GM12891 (cell line): ENCODE results near the gene HUWE1.
"Not testable (repeated sequence)": the region's sequence is repeated elsewhere in the genome, so short reads cannot be mapped to it uniquely, and the experiment has no call there.

Source experiments
- DNase-seq: peaks from one replicate; pipeline ENCODE4 v3.0.0; 2011; ENCODE audit warnings: low spot score; ENCODE audit not compliant: insufficient read length
- FAIRE-seq: peaks from 2 replicates; lab custom pipeline; 2011; peaks lifted over from hg19 to GRCh38; lab: Jason Lieb, UNC
- PAX5 ChIP-seq: IDR thresholded peaks from 2 replicates; pipeline ENCODE4 v1.6.1; 2011; ENCODE audit warnings: low read length, moderate library complexity, mild to moderate bottlenecking; ENCODE audit not compliant: insufficient read depth, severe bottlenecking
- POLR2A ChIP-seq: IDR thresholded peaks from 2 replicates; pipeline ENCODE4 v1.6.1; 2011; ENCODE audit warnings: low read depth, low read length, control low read depth
- POLR2AphosphoS5 ChIP-seq: IDR thresholded peaks from 2 replicates; pipeline ENCODE4 v1.6.1; 2011; ENCODE audit warnings: low read depth, low read length, control low read depth
- POU2F2 ChIP-seq: IDR thresholded peaks from 2 replicates; pipeline ENCODE4 v1.6.1; 2011; ENCODE audit warnings: low read depth, mild to moderate bottlenecking, control low read depth, low read length, moderate library complexity
- SPI1 ChIP-seq: IDR thresholded peaks from 2 replicates; pipeline ENCODE4 v1.6.1; 2011; ENCODE audit warnings: low read depth, low read length, control low read depth
- TAF1 ChIP-seq: IDR thresholded peaks from 2 replicates; pipeline ENCODE4 v1.6.1; 2011; ENCODE audit warnings: low read depth, low read length, control low read depth

The HUWE1 gene

DNA sequence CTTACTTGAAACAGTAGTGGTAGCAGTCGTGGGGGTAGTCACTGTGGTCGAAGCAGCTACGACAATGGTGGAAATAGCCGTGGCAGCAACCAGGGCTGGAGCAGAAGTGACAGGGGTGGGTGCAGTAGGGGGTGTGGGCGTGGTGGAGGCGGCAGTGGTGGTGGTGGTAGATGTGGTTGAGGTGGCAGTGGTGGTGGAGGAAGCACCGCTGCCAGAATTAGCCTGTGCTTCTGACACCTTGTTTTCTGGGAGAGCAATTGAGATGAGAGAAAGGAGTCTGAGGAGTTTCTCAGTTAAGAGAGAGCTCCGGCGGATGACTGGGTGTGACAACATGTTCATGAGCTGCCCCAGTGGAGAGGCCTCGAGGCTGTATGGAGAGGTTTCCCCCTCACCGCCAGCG lies 138.9 kb downstream of the HUWE1 start:
- DNase-seq = no peak
- no peak for FAIRE-seq
- TF ChIP-seq POU2F2 (no peak), POLR2A (no peak), POLR2AphosphoS5 (no peak), TAF1 (no peak), SPI1 (no peak), PAX5 (no peak)

DNA sequence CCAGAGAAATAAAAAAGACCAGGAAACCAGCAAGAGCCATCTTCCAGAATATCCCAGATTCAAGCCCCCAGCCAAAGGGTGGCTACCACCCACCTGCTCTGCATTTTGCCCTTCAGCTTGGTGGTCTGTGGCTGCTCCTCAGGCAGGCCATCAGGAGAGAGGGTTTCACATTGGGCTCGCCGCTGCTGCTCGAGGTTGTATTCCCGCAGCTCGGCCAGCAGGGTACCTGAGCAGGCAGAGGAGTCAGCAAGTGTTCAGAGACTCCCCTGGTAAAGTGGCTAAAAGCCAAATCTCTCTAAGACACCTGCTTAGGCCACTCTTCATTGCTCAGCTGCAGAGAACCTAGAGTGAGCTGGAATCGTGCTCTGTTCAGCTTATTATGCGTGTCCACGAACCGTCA lies 141.6 kb downstream of the HUWE1 start:
- no peak for TF ChIP-seq POLR2AphosphoS5
- no peak for TF ChIP-seq POU2F2
- no peak for TF ChIP-seq PAX5
- no peak for TF ChIP-seq TAF1
- no peak for TF ChIP-seq SPI1
- no peak for TF ChIP-seq POLR2A
- FAIRE-seq (no peak), DNase-seq (no peak)

DNA sequence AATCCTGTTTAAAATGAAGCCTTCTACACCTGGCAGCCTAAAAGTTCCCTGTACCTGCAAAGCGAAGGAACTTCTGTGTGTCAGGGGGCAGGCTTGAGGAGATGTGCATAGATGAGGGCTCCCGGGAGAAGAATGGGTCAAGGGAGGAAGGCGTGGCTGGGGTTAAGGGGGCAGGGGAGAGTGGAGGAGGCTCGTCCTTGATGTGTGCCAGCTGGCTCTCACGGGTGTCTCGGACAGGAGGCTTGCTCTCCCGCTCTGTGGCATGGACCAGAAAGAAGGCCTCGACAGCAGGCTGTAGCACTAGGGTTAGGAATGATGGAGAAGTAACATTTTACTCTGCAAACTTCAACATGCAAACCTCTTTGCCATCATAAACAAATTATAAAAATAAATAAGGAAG lies 147.7 kb downstream of the HUWE1 start:
- DNase-seq = no peak
- FAIRE-seq = no peak
- no peak for TF ChIP-seq TAF1

DNA sequence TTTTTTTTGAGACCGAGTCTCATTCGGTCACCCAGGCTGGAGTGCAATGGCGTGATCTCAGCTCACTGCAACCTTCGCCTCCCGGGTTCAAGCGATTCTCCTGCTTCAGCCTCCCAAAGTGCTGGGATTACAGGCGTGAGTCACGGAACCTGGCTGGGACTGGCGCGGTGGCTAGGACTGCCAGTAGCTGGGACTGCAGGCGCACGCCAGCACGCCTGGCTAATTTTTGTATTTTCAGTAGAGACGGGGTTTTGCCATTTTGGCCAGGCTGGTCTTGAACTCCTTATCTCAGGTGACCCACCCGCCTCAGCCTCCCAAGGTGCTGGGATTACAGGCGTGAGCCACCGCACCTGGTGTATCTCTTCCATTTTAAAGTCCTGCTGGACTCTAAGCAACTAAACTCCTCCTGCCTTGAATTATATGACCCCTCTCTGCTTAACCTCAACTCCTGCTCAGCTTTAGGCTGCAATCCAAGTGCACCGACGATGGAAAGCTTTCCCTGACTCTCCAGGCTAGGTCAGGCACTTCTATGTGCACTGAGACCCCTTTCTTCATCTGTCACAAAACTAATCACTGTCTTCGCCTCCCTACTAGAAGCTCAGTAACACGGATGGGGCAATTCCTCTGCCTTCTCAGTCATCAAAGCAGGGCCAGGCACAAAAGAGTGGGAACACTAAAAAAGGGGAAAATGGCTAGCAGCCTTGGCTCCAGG lies 155.1 kb downstream of the HUWE1 start:
- not testable (repeated sequence) for FAIRE-seq, DNase-seq

DNA sequence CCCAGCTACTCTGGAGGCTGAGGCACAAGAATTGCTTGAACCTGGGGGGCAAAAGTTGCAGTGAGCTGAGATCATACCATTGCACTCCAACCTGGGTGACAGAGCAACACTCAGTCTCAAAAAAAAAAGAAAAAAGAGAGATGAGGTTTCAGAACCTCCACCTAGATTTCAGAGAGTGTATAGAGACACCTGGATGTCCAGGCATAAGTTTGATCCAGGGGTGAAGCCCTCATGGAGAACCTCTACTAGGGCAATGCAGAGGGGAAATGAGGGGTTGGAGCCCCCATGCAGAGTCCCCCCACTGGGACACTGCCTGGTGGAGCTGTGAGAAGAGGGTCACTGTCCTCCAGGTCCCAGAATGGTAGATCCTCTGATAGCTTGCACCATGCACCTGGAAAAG lies 159.5 kb downstream of the HUWE1 start:
- no peak for TF ChIP-seq POLR2A
- TF ChIP-seq PAX5 = no peak
- no peak for TF ChIP-seq POU2F2
- TF ChIP-seq POLR2AphosphoS5 = no peak
- no peak for TF ChIP-seq TAF1
- TF ChIP-seq SPI1 = no peak
- no peak for FAIRE-seq
- DNase-seq = no peak

DNA sequence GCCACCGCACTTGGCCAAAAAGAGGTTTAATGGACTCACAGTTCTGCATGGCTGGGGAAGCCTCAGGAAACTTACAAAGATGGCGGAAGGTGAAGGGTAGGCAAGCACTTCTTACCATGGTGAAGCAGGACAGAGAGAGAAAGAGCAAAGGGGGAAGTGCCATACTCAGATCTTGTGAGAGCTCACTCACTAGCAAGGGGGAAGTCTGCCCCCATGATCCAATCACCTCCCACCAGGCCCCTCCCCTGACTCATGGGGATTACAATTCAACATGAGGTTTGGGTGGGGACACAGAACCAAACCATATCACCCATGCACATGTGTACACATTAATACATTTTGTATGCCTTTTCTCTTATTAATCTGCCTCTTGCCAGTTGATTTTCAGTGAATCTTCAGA lies 175.2 kb downstream of the HUWE1 start:
- DNase-seq (no peak), FAIRE-seq (no peak)
- TF ChIP-seq SPI1 (no peak), PAX5 (no peak), TAF1 (no peak), POLR2A (no peak), POLR2AphosphoS5 (no peak), POU2F2 (no peak)

DNA sequence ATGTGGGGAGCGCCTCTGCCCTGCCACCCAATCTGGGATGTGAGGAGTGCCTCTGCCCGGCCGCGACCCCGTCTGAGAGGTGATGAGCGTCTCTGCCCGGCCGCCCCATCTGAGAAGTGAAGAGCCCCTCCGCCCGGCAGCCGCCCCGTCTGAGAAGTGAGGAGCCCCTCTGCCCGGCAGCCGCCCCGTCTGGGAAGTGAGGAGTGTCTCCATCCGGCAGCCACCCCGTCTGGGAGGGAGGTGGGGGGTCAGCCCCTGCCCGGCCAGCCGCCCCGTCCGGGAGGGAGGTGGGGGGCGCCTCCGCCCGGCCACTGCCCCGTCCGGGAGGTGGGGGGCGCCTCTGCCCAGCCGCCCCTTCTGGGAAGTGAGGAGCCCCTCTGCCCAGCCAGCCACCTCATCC lies 182.5 kb downstream of the HUWE1 start:
- FAIRE-seq, DNase-seq: not testable (repeated sequence)

DNA sequence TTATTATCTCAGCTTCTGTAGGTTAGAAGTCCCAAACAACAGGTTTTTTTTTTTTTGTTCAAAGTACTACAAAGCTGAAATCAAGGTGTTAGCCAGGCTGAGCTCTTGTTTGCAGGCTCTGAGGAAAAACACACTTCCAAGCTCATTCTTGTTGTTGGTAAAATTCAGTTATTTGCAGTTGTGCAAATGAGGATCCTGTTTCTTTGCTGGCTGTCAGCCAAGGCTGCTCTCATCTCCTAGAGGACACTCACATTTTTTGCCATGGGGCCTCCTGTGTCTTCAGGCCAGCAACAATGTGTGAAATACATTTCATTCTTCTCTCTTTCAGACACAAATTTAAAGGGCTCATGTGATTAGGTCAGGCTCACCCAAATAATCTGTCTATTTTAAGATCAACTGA lies 192.1 kb downstream of the HUWE1 start:
- FAIRE-seq = no peak
- TF ChIP-seq POU2F2 (no peak), POLR2AphosphoS5 (no peak), POLR2A (no peak), TAF1 (no peak)
- DNase-seq = no peak

DNA sequence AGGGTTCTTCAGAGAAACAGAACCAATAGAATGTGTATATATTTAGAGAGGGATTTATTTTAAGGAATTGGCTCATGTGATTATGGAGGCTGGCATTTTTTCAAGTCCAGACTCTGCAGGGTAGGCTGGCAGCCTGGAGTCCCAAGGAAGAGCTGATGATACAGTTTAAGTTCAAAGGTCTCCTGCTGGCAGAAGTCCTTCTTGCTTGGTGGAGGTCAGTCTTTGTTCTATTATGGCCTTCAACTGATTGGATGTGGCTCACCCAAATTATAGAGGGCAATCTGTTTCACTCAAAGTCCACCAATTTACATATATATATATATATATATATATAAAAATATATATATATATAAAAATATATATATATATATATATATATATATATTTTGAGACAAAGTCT lies 200.2 kb downstream of the HUWE1 start:
- no peak for FAIRE-seq
- TF ChIP-seq POU2F2 (no peak), PAX5 (no peak), SPI1 (no peak)
- no peak for DNase-seq

DNA sequence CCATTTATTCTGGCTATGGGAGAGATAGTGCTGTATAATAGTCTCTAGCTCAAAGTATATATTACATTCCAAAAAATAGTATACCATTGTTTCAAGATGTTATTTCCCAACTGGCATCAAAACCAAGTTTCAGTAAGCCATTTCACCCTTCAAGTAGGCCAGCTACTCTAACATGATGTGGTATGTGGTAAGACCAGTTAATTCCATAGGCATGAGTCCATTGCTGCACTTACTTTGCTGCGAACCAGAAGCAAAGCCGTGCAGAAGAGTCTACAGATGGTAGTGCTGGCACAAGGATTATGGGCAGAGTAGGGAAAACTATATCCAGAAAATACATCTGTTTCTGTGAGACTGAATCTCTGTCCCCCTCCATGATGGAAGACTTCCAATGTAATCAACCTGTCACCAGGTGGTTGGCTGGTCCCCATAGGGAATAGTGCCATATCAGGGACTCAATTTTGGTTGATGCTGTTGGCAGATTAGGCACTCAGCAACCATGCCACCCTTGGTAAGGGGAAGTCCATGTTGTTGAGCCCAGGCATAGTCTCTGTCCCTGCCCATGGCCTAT lies 202.6 kb downstream of the HUWE1 start:
- DNase-seq (no peak), FAIRE-seq (no peak)
- TF ChIP-seq POU2F2 (no peak), POLR2A (no peak), POLR2AphosphoS5 (no peak), SPI1 (no peak), TAF1 (no peak), PAX5 (no peak)

DNA sequence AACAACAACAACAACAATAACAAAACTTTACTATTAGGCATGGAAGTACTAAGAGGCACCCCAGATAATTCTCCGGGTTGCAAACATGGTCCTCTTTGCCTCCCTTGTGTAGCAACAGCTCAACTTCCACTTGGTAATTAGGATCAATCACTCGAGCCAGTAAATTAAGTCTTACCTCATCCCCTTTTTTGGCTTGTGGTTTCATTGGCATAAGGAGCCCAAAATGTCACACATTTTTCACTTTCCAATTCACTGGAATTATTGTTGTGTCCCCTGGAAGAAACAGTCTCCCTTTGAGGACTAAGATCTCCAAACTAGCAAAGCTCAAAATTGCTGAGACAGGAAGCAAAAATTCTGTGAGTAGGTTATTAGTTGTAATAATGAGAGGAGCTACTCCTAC lies 203.1 kb downstream of the HUWE1 start:
- DNase-seq (no peak), FAIRE-seq (no peak)
- TF ChIP-seq TAF1 (no peak), SPI1 (no peak), POLR2AphosphoS5 (no peak), PAX5 (no peak), POU2F2 (no peak), POLR2A (no peak)
